GM21528 (cell line): ENCODE measurements around the gene SLFNL1.

Source experiments
- ATAC-seq: cut with Tn5 transposase; IDR thresholded peaks from one replicate; pipeline ENCODE4 v1.9.1; 2021; ENCODE audit warnings: mild to moderate bottlenecking, moderate library complexity; ENCODE audit not compliant: unreplicated experiment, low FRiP score

Gene SLFNL1

DNA sequence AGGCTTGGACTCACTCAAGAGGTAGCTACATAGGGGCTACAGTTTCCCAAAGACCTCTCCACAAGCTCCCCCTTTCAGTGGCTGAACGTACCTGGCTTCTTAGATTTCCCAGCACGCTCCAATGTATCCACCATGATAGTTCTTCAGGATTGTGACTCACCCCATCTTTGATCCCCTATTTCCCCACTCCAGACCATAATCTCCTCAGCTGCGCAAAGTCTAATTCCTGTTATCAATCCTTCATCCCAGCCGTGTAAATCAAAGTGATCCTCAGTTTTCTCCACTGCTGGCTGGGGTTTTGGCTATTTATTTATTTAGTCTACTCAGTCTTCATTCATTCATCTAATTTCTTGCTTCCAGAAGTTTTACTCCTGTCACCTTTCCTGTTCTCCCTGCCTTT, 55.1 kb downstream of the SLFNL1 start:
- no peak for ATAC-seq
